HepG2 (cell line): ENCODE data around the gene SEMA4A. TPM values are rescaled to one million over a fixed set of nuclear protein-coding genes. Genes with fewer than 3 reads are reported as not detected.

Source experiments
- HOXA3 ChIP-seq: sonication (generic); formaldehyde crosslinking; IDR thresholded peaks from 2 replicates; pipeline ENCODE4 v1.5.0; 2020; ENCODE audit warnings: missing genetic modification reagents
- IRX3 ChIP-seq: sonication (generic); formaldehyde crosslinking; IDR thresholded peaks from 2 replicates; pipeline ENCODE4 v1.8.1; 2023; ENCODE audit warnings: mild to moderate bottlenecking, low read depth, missing genetic modification reagents, borderline replicate concordance
- NBN ChIP-seq: fragments of 450-650 bp; conservative IDR thresholded peaks from 2 replicates; pipeline ENCODE4 v1.6.1; 2017
- NFIB ChIP-seq: sonication (generic); formaldehyde crosslinking; IDR thresholded peaks from 2 replicates; pipeline ENCODE4 v1.9.0; 2021; ENCODE audit warnings: missing genetic modification reagents, mild to moderate bottlenecking, borderline replicate concordance
- PTBP1 ChIP-seq: fragments of 200-400 bp; formaldehyde crosslinking; IDR thresholded peaks from 2 replicates; pipeline ENCODE4 v1.6.1; 2018; ENCODE audit warnings: low read length, low read depth; ENCODE audit not compliant: poor library complexity, severe bottlenecking
- ZMYM3 ChIP-seq: sonication (generic); formaldehyde crosslinking; IDR thresholded peaks from 2 replicates; pipeline ENCODE4 v1.5.1; 2020; ENCODE audit warnings: mild to moderate bottlenecking, missing genetic modification reagents
- ZNF543 ChIP-seq: sonication (generic); formaldehyde crosslinking; IDR thresholded peaks from 2 replicates; pipeline ENCODE4 v1.4.0; 2020; ENCODE audit warnings: mild to moderate bottlenecking, missing genetic modification reagents
- ZNF614 ChIP-seq: IDR thresholded peaks from 2 replicates; pipeline ENCODE4 v1.6.1; 2018; ENCODE audit warnings: missing biosample characterization, missing genetic modification reagents, inconsistent platforms, borderline replicate concordance
- polyA plus RNA-seq, 8 experiments: library from polyadenylated mRNA; depleted of rRNA in 3 of 8; stranded (reverse) in 7 of 8; unstranded in 1 of 8; fragments of >200 nt; fragmentation: Illumina TruSeq in 4 of 8; extraction: Trizol in 4 of 8; gene quantifications; 2 replicates each; pipeline versions ENCODE4 v1.2.1 to v1.2.3, GENCODE V29; 2011 to 2016; ENCODE audit warnings: low read depth in 4 of 8, missing spikeins in 1 of 8, mixed read lengths in 1 of 8; ENCODE audit not compliant: insufficient read depth in 1 of 8
- total RNA-seq, 5 experiments: library from RNA; depleted of rRNA; stranded (reverse); fragments of >200 nt; fragmentation: Illumina TruSeq; extraction: Trizol; gene quantifications; 2 replicates each; pipeline ENCODE4 v1.2.3, GENCODE V29; 2016; ENCODE audit warnings: low read depth in 1 of 5
- TF ChIP-seq, protein P1 (sequence below): sonication (generic); formaldehyde crosslinking; IDR thresholded peaks from 2 replicates; pipeline ENCODE4 v1.5.0; 2020; ENCODE audit warnings: missing genetic modification reagents
- TF ChIP-seq, protein P2 (sequence below): sonication (generic); formaldehyde crosslinking; IDR thresholded peaks from 2 replicates; pipeline ENCODE4 v1.4.0; 2020; ENCODE audit warnings: missing genetic modification reagents, borderline replicate concordance
- TF ChIP-seq, protein P3 (sequence below): sonication (generic); formaldehyde crosslinking; IDR thresholded peaks from 2 replicates; pipeline ENCODE4 v1.9.0; 2021; ENCODE audit warnings: missing genetic modification reagents, mild to moderate bottlenecking, borderline replicate concordance
- TF ChIP-seq, protein P4 (sequence below): sonication (generic); formaldehyde crosslinking; IDR thresholded peaks from 2 replicates; pipeline ENCODE4 v1.5.0; 2020; ENCODE audit warnings: missing genetic modification reagents, mild to moderate bottlenecking, borderline replicate concordance
- TF ChIP-seq, protein P5 (sequence below): sonication (generic); formaldehyde crosslinking; IDR thresholded peaks from 2 replicates; pipeline ENCODE4 v1.4.0; 2020; ENCODE audit warnings: mild to moderate bottlenecking, missing genetic modification reagents, borderline replicate concordance
- TF ChIP-seq, protein P6 (sequence below): sonication (generic); formaldehyde crosslinking; IDR thresholded peaks from 2 replicates; pipeline ENCODE4 v1.5.0; 2020; ENCODE audit warnings: mild to moderate bottlenecking, missing genetic modification reagents

Gene SEMA4A
- total and polyA plus RNA-seq, 2 of the 13 experiments (the other 11 are each of a cell fraction or from before 2014, with no cell fraction given) = 0.09 to 0.20 TPM

DNA sequence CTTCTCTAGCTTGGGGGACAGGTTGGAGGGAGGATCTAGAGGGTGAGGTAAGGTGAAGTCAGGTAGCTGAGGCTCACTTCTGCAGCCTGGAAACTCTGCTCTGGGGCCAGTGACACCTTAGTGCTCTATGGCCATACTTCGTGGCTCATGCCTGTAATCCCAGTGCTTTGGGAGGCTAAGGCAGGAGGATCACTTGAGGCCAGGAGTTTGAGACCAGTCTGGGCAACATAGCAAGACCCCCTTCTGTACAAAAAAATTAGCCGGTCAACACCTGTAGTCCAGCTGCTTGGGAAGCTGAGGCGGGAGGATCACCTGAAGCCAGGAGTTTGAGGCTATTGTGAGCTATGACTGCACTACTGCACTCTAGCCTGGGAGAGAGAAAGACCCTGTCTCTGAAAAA is 33.1 kb upstream of the SEMA4A start (continued):
- TF ChIP-seq, protein P1, sequence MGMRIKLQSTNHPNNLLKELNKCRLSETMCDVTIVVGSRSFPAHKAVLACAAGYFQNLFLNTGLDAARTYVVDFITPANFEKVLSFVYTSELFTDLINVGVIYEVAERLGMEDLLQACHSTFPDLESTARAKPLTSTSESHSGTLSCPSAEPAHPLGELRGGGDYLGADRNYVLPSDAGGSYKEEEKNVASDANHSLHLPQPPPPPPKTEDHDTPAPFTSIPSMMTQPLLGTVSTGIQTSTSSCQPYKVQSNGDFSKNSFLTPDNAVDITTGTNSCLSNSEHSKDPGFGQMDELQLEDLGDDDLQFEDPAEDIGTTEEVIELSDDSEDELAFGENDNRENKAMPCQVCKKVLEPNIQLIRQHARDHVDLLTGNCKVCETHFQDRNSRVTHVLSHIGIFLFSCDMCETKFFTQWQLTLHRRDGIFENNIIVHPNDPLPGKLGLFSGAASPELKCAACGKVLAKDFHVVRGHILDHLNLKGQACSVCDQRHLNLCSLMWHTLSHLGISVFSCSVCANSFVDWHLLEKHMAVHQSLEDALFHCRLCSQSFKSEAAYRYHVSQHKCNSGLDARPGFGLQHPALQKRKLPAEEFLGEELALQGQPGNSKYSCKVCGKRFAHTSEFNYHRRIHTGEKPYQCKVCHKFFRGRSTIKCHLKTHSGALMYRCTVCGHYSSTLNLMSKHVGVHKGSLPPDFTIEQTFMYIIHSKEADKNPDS = no peak
- TF ChIP-seq IRX3 (CRISPR knock-in tag) (no peak), NFIB (no peak), ZNF543 (no peak), PTBP1 (no peak), NBN (no peak), ZMYM3 (CRISPR knock-in tag) (peak; percentile 41; the same call in 1 of the 2 replicates), ZNF614 (CRISPR knock-in tag) (no peak), HOXA3 (CRISPR knock-in tag) (no peak)
- TF ChIP-seq, protein P2, sequence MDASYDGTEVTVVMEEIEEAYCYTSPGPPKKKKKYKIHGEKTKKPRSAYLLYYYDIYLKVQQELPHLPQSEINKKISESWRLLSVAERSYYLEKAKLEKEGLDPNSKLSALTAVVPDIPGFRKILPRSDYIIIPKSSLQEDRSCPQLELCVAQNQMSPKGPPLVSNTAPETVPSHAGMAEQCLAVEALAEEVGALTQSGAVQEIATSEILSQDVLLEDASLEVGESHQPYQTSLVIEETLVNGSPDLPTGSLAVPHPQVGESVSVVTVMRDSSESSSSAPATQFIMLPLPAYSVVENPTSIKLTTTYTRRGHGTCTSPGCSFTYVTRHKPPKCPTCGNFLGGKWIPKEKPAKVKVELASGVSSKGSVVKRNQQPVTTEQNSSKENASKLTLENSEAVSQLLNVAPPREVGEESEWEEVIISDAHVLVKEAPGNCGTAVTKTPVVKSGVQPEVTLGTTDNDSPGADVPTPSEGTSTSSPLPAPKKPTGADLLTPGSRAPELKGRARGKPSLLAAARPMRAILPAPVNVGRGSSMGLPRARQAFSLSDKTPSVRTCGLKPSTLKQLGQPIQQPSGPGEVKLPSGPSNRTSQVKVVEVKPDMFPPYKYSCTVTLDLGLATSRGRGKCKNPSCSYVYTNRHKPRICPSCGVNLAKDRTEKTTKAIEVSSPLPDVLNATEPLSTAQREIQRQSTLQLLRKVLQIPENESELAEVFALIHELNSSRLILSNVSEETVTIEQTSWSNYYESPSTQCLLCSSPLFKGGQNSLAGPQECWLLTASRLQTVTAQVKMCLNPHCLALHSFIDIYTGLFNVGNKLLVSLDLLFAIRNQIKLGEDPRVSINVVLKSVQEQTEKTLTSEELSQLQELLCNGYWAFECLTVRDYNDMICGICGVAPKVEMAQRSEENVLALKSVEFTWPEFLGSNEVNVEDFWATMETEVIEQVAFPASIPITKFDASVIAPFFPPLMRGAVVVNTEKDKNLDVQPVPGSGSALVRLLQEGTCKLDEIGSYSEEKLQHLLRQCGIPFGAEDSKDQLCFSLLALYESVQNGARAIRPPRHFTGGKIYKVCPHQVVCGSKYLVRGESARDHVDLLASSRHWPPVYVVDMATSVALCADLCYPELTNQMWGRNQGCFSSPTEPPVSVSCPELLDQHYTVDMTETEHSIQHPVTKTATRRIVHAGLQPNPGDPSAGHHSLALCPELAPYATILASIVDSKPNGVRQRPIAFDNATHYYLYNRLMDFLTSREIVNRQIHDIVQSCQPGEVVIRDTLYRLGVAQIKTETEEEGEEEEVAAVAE (CRISPR knock-in tag) = no peak
- TF ChIP-seq, protein P3, sequence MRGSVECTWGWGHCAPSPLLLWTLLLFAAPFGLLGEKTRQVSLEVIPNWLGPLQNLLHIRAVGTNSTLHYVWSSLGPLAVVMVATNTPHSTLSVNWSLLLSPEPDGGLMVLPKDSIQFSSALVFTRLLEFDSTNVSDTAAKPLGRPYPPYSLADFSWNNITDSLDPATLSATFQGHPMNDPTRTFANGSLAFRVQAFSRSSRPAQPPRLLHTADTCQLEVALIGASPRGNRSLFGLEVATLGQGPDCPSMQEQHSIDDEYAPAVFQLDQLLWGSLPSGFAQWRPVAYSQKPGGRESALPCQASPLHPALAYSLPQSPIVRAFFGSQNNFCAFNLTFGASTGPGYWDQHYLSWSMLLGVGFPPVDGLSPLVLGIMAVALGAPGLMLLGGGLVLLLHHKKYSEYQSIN (CRISPR knock-in tag) = no peak
- TF ChIP-seq, protein P4, sequence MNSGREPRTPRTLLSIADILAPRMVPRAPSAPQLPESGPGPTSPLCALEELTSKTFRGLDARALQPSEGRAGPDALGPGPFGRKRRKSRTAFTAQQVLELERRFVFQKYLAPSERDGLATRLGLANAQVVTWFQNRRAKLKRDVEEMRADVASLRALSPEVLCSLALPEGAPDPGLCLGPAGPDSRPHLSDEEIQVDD (CRISPR knock-in tag) = no peak
- TF ChIP-seq, protein P5, sequence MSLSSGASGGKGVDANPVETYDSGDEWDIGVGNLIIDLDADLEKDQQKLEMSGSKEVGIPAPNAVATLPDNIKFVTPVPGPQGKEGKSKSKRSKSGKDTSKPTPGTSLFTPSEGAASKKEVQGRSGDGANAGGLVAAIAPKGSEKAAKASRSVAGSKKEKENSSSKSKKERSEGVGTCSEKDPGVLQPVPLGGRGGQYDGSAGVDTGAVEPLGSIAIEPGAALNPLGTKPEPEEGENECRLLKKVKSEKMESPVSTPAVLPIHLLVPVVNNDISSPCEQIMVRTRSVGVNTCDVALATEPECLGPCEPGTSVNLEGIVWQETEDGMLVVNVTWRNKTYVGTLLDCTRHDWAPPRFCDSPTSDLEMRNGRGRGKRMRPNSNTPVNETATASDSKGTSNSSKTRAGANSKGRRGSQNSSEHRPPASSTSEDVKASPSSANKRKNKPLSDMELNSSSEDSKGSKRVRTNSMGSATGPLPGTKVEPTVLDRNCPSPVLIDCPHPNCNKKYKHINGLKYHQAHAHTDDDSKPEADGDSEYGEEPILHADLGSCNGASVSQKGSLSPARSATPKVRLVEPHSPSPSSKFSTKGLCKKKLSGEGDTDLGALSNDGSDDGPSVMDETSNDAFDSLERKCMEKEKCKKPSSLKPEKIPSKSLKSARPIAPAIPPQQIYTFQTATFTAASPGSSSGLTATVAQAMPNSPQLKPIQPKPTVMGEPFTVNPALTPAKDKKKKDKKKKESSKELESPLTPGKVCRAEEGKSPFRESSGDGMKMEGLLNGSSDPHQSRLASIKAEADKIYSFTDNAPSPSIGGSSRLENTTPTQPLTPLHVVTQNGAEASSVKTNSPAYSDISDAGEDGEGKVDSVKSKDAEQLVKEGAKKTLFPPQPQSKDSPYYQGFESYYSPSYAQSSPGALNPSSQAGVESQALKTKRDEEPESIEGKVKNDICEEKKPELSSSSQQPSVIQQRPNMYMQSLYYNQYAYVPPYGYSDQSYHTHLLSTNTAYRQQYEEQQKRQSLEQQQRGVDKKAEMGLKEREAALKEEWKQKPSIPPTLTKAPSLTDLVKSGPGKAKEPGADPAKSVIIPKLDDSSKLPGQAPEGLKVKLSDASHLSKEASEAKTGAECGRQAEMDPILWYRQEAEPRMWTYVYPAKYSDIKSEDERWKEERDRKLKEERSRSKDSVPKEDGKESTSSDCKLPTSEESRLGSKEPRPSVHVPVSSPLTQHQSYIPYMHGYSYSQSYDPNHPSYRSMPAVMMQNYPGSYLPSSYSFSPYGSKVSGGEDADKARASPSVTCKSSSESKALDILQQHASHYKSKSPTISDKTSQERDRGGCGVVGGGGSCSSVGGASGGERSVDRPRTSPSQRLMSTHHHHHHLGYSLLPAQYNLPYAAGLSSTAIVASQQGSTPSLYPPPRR = no peak
- TF ChIP-seq, protein P6, sequence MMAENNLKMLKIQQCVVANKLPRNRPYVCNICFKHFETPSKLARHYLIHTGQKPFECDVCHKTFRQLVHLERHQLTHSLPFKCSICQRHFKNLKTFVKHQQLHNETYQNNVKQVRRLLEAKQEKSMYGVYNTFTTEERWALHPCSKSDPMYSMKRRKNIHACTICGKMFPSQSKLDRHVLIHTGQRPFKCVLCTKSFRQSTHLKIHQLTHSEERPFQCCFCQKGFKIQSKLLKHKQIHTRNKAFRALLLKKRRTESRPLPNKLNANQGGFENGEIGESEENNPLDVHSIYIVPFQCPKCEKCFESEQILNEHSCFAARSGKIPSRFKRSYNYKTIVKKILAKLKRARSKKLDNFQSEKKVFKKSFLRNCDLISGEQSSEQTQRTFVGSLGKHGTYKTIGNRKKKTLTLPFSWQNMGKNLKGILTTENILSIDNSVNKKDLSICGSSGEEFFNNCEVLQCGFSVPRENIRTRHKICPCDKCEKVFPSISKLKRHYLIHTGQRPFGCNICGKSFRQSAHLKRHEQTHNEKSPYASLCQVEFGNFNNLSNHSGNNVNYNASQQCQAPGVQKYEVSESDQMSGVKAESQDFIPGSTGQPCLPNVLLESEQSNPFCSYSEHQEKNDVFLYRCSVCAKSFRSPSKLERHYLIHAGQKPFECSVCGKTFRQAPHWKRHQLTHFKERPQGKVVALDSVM (CRISPR knock-in tag) = peak; percentile 70
